ENCODE results near the gene HDAC11.
"Not testable (repeated sequence)": the region's sequence is repeated elsewhere in the genome, so short reads cannot be mapped to it uniquely, and the experiment has no call there.

The HDAC11 gene

GRCh38 chr3:13470894-13471574 is 9.1 kb upstream of the HDAC11 start:
- DNase-seq: no peak

GRCh38 chr3:13472286-13472685 is 7.8 kb upstream of the HDAC11 start:
- no peak for DNase-seq

- DNase-seq: no peak
Measured at GRCh38 chr3:13473020-13473419, 7.1 kb upstream of the HDAC11 start.

- DNase-seq: no peak
Measured at GRCh38 chr3:13474021-13474420, 6.1 kb upstream of the HDAC11 start.

GRCh38 chr3:13474776-13475303 is 5.3 kb upstream of the HDAC11 start:
- DNase-seq: no peak

GRCh38 chr3:13475871-13476590 is 4.1 kb upstream of the HDAC11 start:
- DNase-seq: no peak

GRCh38 chr3:13477943-13478342 is 2.2 kb upstream of the HDAC11 start:
- no peak for DNase-seq

GRCh38 chr3:13479332-13479581 is 849 bp upstream of the HDAC11 start:
- DNase-seq: peak; percentile 24

GRCh38 chr3:13480340-13481318 is 523 bp downstream of the HDAC11 start:
- peak; percentile 23 for DNase-seq

- no peak for DNase-seq
Measured at GRCh38 chr3:13482106-13482690, 2.1 kb downstream of the HDAC11 start.

GRCh38 chr3:13483286-13483685 is 3.2 kb downstream of the HDAC11 start:
- no peak for DNase-seq

GRCh38 chr3:13483988-13484695 is 4.0 kb downstream of the HDAC11 start:
- no peak for DNase-seq

- DNase-seq: no peak
Measured at GRCh38 chr3:13484851-13485590, 4.9 kb downstream of the HDAC11 start.

GRCh38 chr3:13485630-13486562 is 5.8 kb downstream of the HDAC11 start:
- DNase-seq: not testable (repeated sequence)

GRCh38 chr3:13487403-13487802 is 7.3 kb downstream of the HDAC11 start:
- no peak for DNase-seq

GRCh38 chr3:13491206-13491974 is 11.3 kb downstream of the HDAC11 start:
- DNase-seq: no peak

GRCh38 chr3:13492048-13492447 is 11.9 kb downstream of the HDAC11 start:
- no peak for DNase-seq

GRCh38 chr3:13492976-13493866 is 13.1 kb downstream of the HDAC11 start:
- DNase-seq: no peak
